ENCODE results near the gene DYNC1H1.
A peak's percentile ranks its signal among the peaks of the same experiment; 100 is the strongest.

Gene DYNC1H1

DNA sequence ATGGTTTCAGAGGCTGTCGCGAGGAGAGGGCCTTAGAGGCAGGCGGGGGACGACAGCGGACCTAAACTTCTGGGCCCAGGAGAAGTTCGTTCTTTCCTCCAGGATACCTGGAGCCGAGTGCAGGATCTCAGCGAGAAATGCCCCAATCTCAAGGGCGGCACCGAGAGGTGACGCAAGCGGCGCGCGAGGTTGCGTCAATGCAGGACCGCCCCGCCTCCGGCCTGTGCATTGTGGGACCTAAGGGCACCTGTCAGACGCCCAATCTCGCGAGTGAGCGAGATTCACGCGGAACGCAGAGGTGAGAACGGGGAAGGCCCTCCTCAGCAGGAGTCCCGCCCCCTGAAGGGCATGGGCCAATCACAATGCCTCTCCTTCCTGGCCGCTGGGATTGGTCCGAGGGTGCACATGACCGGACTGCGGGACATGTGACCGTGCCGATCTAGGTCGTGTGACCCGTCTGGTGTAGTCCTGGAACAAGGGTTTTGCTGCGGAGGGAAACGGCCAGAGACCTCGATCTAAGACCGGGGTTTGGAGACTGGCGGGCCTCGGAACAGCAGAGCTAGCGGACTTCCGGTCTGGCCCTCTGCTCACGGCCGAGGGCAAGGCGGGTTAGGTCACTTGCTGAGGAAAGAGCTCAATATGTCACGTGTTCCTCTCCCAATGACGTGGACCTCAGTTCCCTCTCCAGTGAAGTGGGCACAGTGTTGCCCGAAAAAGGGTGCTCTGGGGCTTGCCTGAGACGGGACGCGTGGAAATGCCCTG, 16.3 kb upstream of the DYNC1H1 start:
- CTCF ChIA-PET = interaction anchor here (1.2 kb wide), 1 partner anchor 13 kb away, joined by 7 read pairs; no protein-coding TSS in a partner anchor
- POLR2A ChIA-PET = interaction anchor here (0.6 to 2.7 kb wide), 16 partner anchors 9 to 241 kb away, joined by 3 to 18 read pairs (median 4); partner anchors contain the start of gene DYNC1H1
- peak; percentile 99 for DNase-seq (ENCODE audit: extremely low spot score)
- no peak for TF ChIP-seq TARDBP (IDR thresholded peaks at IDR 0.05)
- peak; percentile 94 for TF ChIP-seq SP1 (IDR thresholded peaks at IDR 0.05)
- TF ChIP-seq SUZ12 (IDR thresholded peaks at IDR 0.05) = no peak
- TF ChIP-seq ELF4 (IDR thresholded peaks at IDR 0.05) = peak; percentile 72
- TF ChIP-seq ARNT (IDR thresholded peaks at IDR 0.05) = no peak
- peak; percentile 90 for TF ChIP-seq L3MBTL2 (conservative IDR thresholded peaks at IDR 0.05)
- TF ChIP-seq, protein P1, sequence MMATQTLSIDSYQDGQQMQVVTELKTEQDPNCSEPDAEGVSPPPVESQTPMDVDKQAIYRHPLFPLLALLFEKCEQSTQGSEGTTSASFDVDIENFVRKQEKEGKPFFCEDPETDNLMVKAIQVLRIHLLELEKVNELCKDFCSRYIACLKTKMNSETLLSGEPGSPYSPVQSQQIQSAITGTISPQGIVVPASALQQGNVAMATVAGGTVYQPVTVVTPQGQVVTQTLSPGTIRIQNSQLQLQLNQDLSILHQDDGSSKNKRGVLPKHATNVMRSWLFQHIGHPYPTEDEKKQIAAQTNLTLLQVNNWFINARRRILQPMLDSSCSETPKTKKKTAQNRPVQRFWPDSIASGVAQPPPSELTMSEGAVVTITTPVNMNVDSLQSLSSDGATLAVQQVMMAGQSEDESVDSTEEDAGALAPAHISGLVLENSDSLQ (IDR thresholded peaks at IDR 0.05) = peak; percentile 91

DNA sequence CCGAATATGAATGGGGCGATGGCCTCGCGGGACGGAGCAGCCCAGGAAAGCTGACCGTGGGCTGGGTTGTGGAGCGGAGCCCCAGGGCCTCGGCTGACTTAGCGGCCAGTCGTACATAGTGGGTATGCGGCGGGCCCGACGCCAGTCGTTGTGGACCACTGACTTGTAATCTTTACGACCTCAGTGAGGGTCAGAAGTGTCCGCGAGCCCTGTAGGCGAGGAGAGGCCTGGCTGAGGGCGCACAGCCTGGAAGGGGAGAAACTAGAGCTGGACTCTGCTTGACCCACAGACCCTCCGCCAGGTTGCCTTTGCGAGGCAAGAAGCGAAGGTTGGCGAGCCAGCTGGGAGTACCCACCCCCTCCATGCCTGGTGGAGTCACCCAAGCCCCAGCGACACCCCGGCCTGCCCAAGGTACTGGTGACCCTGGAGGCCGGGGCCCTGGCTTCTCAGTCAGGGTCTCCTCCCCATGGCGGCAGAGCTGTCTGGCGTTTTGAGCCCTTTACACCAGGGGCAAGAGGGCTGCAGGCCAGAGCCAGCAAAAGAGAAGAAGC, 15.6 kb upstream of the DYNC1H1 start:
- POLR2A ChIA-PET = interaction anchor here (0.8 to 2.7 kb wide), 11 partner anchors 9 to 208 kb away, joined by 3 to 18 read pairs (median 5); partner anchors contain the start of gene DYNC1H1
- TF ChIP-seq L3MBTL2 (conservative IDR thresholded peaks at IDR 0.05) (0 out of 2 replicates have a peak, but pooled peaks have one; percentile 76), ZNF384 (IDR thresholded peaks at IDR 0.05) (no peak)
- CTCF ChIA-PET = interaction anchor here (1.2 kb wide), 1 partner anchor 12 kb away, joined by 7 read pairs; no protein-coding TSS in a partner anchor
- DNase-seq (ENCODE audit: extremely low spot score) = no peak

DNA sequence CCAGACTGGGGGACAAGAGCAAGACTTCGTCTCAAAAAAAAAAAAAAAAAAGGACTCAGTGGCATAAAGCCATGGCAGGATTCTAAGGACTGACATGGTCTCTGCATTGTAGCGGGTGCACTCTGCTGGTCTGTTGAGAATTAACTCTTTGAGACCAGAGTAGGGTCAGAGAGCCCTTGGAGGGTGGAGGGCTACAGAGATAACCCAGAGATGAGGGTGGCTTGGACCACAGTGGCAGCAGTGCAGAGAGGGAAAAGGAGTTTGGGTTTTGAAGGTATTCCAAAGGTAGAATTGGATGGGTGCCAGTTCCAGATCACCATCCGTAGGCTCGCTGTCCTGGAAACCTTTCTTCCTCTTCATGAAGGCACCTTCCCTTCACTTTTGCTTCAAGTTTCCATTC, 14.3 kb upstream of the DYNC1H1 start:
- CTCF ChIA-PET = interaction anchor here (0.6 kb wide), 1 partner anchor 810 kb away, joined by 3 read pairs; no protein-coding TSS in a partner anchor

DNA sequence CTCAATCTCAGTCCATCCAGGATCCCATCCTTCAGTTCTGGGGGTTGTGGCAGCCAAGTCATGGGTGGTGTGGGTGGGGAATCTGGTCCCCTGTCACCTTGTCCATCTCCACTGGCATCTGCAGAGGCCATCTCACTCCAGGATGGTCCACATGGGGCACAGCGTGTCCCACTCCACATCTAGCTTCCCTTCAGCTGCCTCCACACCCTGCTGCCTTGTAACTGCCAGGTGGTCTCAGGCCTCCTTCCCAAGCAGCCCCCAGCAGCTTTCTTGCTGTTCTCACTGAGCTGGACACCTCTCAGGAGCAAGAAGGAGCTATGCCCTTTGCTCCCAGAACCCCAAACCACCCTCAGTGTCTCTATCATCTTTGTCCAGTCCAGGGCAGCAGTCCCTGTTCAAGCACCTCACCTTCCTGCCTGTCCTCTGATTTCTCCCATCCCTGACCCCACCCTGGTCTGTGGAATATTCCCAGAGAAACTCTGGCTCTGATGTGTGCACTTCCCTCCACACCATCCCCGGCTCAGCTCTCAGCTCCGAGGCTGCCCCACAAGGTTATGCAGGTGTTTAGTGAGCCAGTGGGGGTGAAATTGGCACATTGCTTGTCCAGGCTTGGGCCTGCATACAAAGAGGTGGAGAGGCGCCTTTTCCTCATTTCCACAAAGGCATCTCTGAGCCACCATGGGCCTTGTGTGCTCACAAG, 13.7 kb upstream of the DYNC1H1 start:
- POLR2A ChIA-PET = no interaction called here
- TF ChIP-seq ARNT (IDR thresholded peaks at IDR 0.05) (no peak), ELF4 (IDR thresholded peaks at IDR 0.05) (no peak), CTBP1 (IDR thresholded peaks at IDR 0.05; ENCODE audit: borderline replicate concordance) (no peak), NFRKB (IDR thresholded peaks at IDR 0.05) (no peak), HDGF (IDR thresholded peaks at IDR 0.05; ENCODE audit: borderline replicate concordance) (no peak), L3MBTL2 (conservative IDR thresholded peaks at IDR 0.05) (no peak), TARDBP (IDR thresholded peaks at IDR 0.05) (no peak)
- DNase-seq (ENCODE audit: extremely low spot score) = no peak
- CTCF ChIA-PET = interaction anchor here (1.0 kb wide), 1 partner anchor 15 kb away, joined by 3 read pairs; no protein-coding TSS in a partner anchor

More for the DNA sequence above, 14.3 kb upstream of the DYNC1H1 start:
- TF ChIP-seq FOXK2 (IDR thresholded peaks at IDR 0.05) (no peak), SUZ12 (IDR thresholded peaks at IDR 0.05) (no peak), ZNF384 (IDR thresholded peaks at IDR 0.05) (peak; percentile 11; the same call in 1 of the 2 replicates), HDGF (IDR thresholded peaks at IDR 0.05; ENCODE audit: borderline replicate concordance) (no peak)
- no peak for DNase-seq (ENCODE audit: extremely low spot score)
- POLR2A ChIA-PET = no interaction called here

DNA sequence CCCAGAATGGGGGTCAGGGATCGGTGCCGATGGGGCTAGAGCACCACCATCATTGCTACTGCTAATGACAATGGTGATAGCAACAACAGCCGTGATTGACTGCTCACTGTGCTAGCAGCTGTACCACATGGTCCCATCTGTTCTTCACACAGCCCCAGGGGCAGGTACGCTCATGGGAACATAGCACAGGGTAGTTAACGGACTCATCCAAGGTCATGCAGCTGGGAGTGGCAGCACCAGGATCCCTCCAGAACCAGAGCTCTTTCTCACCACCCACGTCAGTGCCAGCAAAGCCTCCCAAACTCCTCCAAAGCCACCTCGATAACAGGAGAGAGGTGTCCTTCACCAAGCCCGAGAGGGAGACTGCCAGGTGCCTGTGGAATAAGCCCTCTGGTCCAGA, 11.2 kb upstream of the DYNC1H1 start:
- TF ChIP-seq ARNT (IDR thresholded peaks at IDR 0.05) (no peak), BHLHE40 (IDR thresholded peaks at IDR 0.05; ENCODE audit: borderline replicate concordance) (no peak)
- no peak for DNase-seq (ENCODE audit: extremely low spot score)
- CTCF ChIA-PET = interaction anchor here (0.7 to 0.9 kb wide), 2 partner anchors 14 to 277 kb away, joined by 3 to 5 read pairs; no protein-coding TSS in a partner anchor
- POLR2A ChIA-PET = interaction anchor here (1.4 kb wide), 1 partner anchor 182 kb away, joined by 4 read pairs; no protein-coding TSS in a partner anchor

DNA sequence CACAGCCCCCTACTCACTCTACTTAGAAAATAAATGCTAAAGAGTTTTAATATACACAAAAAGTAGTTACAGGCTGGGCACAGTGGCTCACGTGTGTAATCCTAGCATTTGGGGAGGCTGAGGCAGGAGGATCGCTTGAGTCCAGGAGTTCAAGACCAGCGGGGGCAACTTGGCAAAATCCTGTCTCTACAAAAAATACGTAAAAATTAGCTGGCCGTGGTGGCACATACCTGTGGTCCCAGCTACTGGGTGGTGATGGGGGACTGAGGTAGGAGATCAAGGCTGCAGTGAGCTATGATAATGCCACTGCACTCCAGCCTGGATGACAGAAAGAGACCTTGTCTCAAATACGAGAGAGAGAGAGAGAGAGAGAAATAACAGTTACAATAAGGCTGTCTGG, 9.9 kb upstream of the DYNC1H1 start:
- ChIA-PET POLR2A (interaction anchor here (1.1 to 1.4 kb wide), 2 partner anchors 133 to 184 kb away, joined by 4 to 5 read pairs; no protein-coding TSS in a partner anchor), CTCF (no interaction called here)
- no peak for DNase-seq (ENCODE audit: extremely low spot score)
- TF ChIP-seq ZNF384 (IDR thresholded peaks at IDR 0.05) (no peak), SUZ12 (IDR thresholded peaks at IDR 0.05) (no peak), FOXK2 (IDR thresholded peaks at IDR 0.05) (no peak), CTBP1 (IDR thresholded peaks at IDR 0.05; ENCODE audit: borderline replicate concordance) (no peak), LEF1 (IDR thresholded peaks at IDR 0.05; ENCODE audit: borderline replicate concordance) (no peak), FOXM1 (IDR thresholded peaks at IDR 0.05; ENCODE audit: borderline replicate concordance) (no peak), FOXA1 (IDR thresholded peaks at IDR 0.05) (no peak), BHLHE40 (IDR thresholded peaks at IDR 0.05; ENCODE audit: borderline replicate concordance) (no peak), HDGF (IDR thresholded peaks at IDR 0.05; ENCODE audit: borderline replicate concordance) (no peak), TARDBP (IDR thresholded peaks at IDR 0.05) (no peak), ARNT (IDR thresholded peaks at IDR 0.05) (no peak)
- TF ChIP-seq, protein P1 (IDR thresholded peaks at IDR 0.05) = no peak

DNA sequence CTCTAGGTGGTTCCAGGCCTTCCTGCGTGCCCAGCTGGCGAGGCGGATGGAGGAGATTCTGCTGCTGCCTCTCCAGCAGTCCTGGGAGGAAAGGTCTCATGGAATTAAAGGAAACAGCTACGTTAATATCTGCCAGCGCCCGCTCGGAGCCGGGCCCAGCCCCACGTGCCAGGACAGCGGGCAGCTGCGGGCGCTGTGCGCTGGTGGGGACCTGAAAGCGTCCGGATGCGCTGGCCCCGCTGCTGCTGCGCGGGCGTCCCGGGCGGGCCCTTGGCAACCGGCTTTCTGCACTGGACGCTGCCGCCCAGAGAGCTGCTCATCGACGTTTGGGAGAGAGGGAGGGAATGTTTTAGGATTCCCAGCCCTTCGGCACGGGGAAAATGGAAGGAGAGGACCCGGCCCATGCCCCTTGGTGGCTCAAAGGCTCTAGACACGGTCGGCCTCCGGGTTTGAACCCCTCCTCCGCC, 8.6 kb upstream of the DYNC1H1 start:
- DNase-seq (ENCODE audit: extremely low spot score) = no peak
- TF ChIP-seq FOXM1 (IDR thresholded peaks at IDR 0.05; ENCODE audit: borderline replicate concordance) (no peak), ZNF384 (IDR thresholded peaks at IDR 0.05) (no peak), HDGF (IDR thresholded peaks at IDR 0.05; ENCODE audit: borderline replicate concordance) (no peak), CTBP1 (IDR thresholded peaks at IDR 0.05; ENCODE audit: borderline replicate concordance) (no peak), FOXK2 (IDR thresholded peaks at IDR 0.05) (no peak), TARDBP (IDR thresholded peaks at IDR 0.05) (no peak), L3MBTL2 (conservative IDR thresholded peaks at IDR 0.05) (no peak), FOXA1 (IDR thresholded peaks at IDR 0.05) (no peak), LEF1 (IDR thresholded peaks at IDR 0.05; ENCODE audit: borderline replicate concordance) (no peak)
- TF ChIP-seq, protein P1 (IDR thresholded peaks at IDR 0.05) = no peak
- POLR2A ChIA-PET = no interaction called here
- CTCF ChIA-PET = no interaction called here
